ENCODE results near the gene NT5DC2. TPM values are rescaled to one million over a fixed set of nuclear protein-coding genes. Genes with fewer than 3 reads are reported as not detected.

The NT5DC2 gene
- polyA plus RNA-seq, 4 donors, result 4.9 to 46.9 (median 23.8) TPM

- Histone ChIP-seq H3K9me3 (ENCODE audit: control insufficient read depth in 2 of 2, insufficient read depth in 1 of 2, low read depth in 1 of 2, low read length in 1 of 2) (no peaks in the 10 kb centered on the region), H3K27me3 (ENCODE audit: control insufficient read depth in 3 of 3, insufficient read depth in 3 of 3, low read length in 3 of 3) (no peaks in the 10 kb centered on the region), H3K36me3 (ENCODE audit: control insufficient read depth in 3 of 3, insufficient read depth in 2 of 3, low read depth in 1 of 3, low read length in 3 of 3) (peaks cover 12 to 96% (median 30%) of the 10 kb centered on the region in 3 donors), H3K4me3 (ENCODE audit: low read depth in 1 of 3, low read length in 3 of 3) (no peak overlapping the region), H3K27ac (ENCODE audit: low read depth in 1 of 3, low read length in 2 of 3) (no peak overlapping the region), H3K4me1 (ENCODE audit: control insufficient read depth in 3 of 3, insufficient read depth in 2 of 3, low read depth in 1 of 3, low read length in 2 of 3) (no peaks in the 10 kb centered on the region)
- WGBS, 3 donors, result 86 to 95% (median 94%) methylated on average over 14 to 16 of the region's 16 CpGs
- DNase-seq (no peak), FAIRE-seq (no peak)
Observed at GRCh38 chr3:52479877-52480575, 53.6 kb downstream of the NT5DC2 start.

DNA sequence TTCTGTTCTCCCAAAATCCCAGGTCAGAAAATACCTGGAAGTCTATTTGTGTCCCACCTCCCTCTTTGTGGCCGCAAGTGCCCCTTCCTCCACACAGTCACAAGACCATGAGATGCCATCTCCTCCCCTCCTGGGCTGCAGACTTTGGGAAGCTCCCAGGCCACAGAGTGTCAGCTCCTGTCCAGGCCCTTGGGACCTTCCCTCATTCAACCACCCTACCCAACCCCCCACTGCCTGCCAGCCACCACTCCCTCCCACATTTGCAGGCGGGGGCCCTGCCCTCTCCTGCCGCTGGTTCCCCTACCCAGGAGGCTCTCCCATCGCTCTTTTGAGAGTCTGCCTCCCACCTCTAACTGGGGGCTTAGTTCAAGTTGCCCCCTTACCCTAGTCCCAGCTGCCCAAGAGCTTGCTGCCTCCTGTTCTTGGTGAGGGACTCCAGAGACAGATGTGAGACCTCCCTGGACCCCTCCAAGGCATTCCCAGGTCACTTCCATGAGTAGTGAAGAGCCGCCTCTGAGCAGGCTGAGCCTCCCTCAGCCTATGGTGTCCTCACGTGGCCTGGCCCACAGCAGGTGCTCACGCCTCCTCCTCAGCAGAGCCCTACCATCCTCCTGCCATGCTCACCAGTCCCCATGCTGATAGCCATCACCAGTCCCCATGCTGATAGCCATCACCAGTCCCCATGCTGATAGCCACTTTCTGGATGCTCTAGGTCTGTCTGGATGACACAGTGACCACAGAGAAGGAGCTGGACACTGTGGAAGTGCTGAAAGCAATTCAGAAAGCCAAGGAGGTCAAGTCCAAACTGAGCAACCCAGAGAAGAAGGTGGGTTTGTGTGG, 54.4 kb downstream of the NT5DC2 start:
- FAIRE-seq (no peak), DNase-seq (no peak)
- peaks cover 12 to 91% (median 30%) of the 10 kb centered on the region in 3 donors for H3K36me3 ChIP-seq (ENCODE audit: control insufficient read depth in 3 of 3, insufficient read depth in 2 of 3, low read depth in 1 of 3, low read length in 3 of 3)
- no peaks in the 10 kb centered on the region for H3K4me1 ChIP-seq (ENCODE audit: control insufficient read depth in 3 of 3, insufficient read depth in 2 of 3, low read depth in 1 of 3, low read length in 2 of 3)
- WGBS, 3 donors, result 94 to 97% (median 94%) methylated on average over 7 of the region's 7 CpGs
- no peak overlapping the region for H3K27ac ChIP-seq (ENCODE audit: low read depth in 1 of 3, low read length in 2 of 3)
- H3K27me3 ChIP-seq (ENCODE audit: control insufficient read depth in 3 of 3, insufficient read depth in 3 of 3, low read length in 3 of 3), result no peaks in the 10 kb centered on the region
- H3K9me3 ChIP-seq (ENCODE audit: control insufficient read depth in 2 of 2, insufficient read depth in 1 of 2, low read depth in 1 of 2, low read length in 1 of 2), result no peaks in the 10 kb centered on the region
- no peak overlapping the region for H3K4me3 ChIP-seq (ENCODE audit: low read depth in 1 of 3, low read length in 3 of 3)

DNA sequence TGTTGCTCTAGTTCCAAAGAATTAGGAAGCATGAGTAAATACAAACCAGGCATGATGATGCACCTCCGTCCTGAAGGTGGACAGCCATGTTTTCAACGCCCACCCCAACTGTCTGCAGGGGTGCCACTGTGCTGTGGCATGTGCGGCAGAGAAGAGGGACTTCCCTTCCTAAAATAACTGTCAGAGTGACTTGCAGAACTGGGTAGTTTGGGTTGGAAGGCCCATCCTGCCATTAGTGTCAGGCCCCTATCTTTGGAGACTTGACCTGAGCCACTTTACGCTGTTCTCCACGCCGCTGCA, 55.9 kb downstream of the NT5DC2 start:
- Histone ChIP-seq H3K4me3 (ENCODE audit: low read depth in 1 of 3, low read length in 3 of 3) (no peak overlapping the region), H3K9me3 (ENCODE audit: control insufficient read depth in 2 of 2, insufficient read depth in 1 of 2, low read depth in 1 of 2, low read length in 1 of 2) (no peaks in the 10 kb centered on the region), H3K27ac (ENCODE audit: low read depth in 1 of 3, low read length in 2 of 3) (no peak overlapping the region), H3K27me3 (ENCODE audit: control insufficient read depth in 3 of 3, insufficient read depth in 3 of 3, low read length in 3 of 3) (no peaks in the 10 kb centered on the region), H3K36me3 (ENCODE audit: control insufficient read depth in 3 of 3, insufficient read depth in 2 of 3, low read depth in 1 of 3, low read length in 3 of 3) (peaks cover 19 to 93% (median 37%) of the 10 kb centered on the region in 3 donors), H3K4me1 (ENCODE audit: control insufficient read depth in 3 of 3, insufficient read depth in 2 of 3, low read depth in 1 of 3, low read length in 2 of 3) (no peaks in the 10 kb centered on the region)
- DNase-seq (no peak), FAIRE-seq (no peak)
- WGBS, 3 donors, result 94 to 99% (median 96%) methylated on average over 6 of the region's 6 CpGs

DNA sequence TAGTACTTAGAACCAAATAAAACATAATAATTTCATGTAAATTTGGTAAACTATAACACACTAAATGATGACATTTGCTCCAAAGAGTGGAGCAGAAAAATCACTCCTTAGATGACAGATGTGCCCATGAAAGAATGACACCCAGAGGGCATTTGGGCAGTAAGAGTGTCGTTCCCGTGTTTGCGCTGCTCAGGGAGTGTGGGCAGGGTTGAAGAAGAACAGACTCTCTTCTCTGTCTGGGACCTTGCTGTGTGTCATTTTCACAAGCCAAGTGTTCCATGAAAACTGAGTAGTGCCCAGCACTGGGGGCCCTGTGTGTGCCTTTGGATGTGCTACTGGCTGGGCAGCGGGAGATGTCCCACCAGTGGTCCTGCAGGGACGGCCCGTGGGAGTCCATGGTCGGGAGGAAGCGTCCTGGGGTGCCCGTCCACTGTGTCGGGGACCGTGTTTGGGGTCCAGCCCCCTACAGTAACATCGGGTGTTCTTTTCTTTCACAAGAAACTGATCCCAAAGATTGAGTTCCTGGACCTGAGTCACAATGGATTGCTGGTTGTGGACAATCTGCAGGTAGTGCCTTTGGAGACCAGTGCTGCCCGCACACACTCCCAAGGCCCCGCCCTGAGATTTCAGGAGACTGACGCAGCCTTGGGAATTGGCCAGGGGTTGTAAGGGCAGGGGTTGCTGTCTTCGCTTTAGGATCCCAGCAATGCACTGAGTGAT, 56.4 kb downstream of the NT5DC2 start:
- Histone ChIP-seq H3K27ac (ENCODE audit: low read depth in 1 of 3, low read length in 2 of 3) (no peak overlapping the region), H3K27me3 (ENCODE audit: control insufficient read depth in 3 of 3, insufficient read depth in 3 of 3, low read length in 3 of 3) (no peaks in the 10 kb centered on the region), H3K36me3 (ENCODE audit: control insufficient read depth in 3 of 3, insufficient read depth in 2 of 3, low read depth in 1 of 3, low read length in 3 of 3) (peaks cover 19 to 93% (median 40%) of the 10 kb centered on the region in 3 donors), H3K9me3 (ENCODE audit: control insufficient read depth in 2 of 2, insufficient read depth in 1 of 2, low read depth in 1 of 2, low read length in 1 of 2) (no peaks in the 10 kb centered on the region), H3K4me1 (ENCODE audit: control insufficient read depth in 3 of 3, insufficient read depth in 2 of 3, low read depth in 1 of 3, low read length in 2 of 3) (no peaks in the 10 kb centered on the region), H3K4me3 (ENCODE audit: low read depth in 1 of 3, low read length in 3 of 3) (no peak overlapping the region)
- DNase-seq, result no peak
- no peak for FAIRE-seq
- WGBS, 3 donors, result 94% methylated on average over 16 of the region's 16 CpGs

Other genes with a start within 250 kb of the NT5DC2 start
- gene GLYCTK, start 246.0 kb downstream of the NT5DC2 start, polyA plus RNA-seq, result 100 to 1,000 TPM in 3 of 4 donors, 10 to 100 TPM in 1; 97.5 to 184 (median 163) TPM
- gene DNAH1, start 217.5 kb downstream of the NT5DC2 start, polyA plus RNA-seq, result 10 to 100 TPM in 1 of 4 donors, 1 to 10 TPM in 3; 4.3 to 22.6 (median 7.5) TPM
- 10 to 100 TPM; 54.8 to 59.4 (median 58.0) TPM for gene BAP1, start 123.8 kb downstream of the NT5DC2 start, polyA plus RNA-seq
- 10 to 100 TPM in 1 of 4 donors, 1 to 10 TPM in 3; 6.8 to 11.6 (median 8.8) TPM for gene PHF7, start 123.2 kb downstream of the NT5DC2 start, polyA plus RNA-seq
- 10 to 100 TPM in 1 of 4 donors, 1 to 10 TPM in 2, under 1 TPM in 1; 0.67 to 30.4 (median 1.7) TPM for gene SEMA3G, start 88.8 kb downstream of the NT5DC2 start, polyA plus RNA-seq
- gene TNNC1, start 79.8 kb downstream of the NT5DC2 start, polyA plus RNA-seq, result 100 to 1,000 TPM in 1 of 4 donors, 1 to 10 TPM in 2, under 1 TPM in 1; 0.79 to 110 (median 5.9) TPM
- gene NISCH, start 78.3 kb downstream of the NT5DC2 start, polyA plus RNA-seq, result 10 to 100 TPM; 25.9 to 78.1 (median 27.9) TPM
- 10 to 100 TPM in 2 of 4 donors, 1 to 10 TPM in 2; 2.0 to 72.1 (median 24.4) TPM for gene STAB1, start 38.5 kb downstream of the NT5DC2 start, polyA plus RNA-seq
- 10 to 100 TPM in 3 of 4 donors, 1 to 10 TPM in 1; 8.9 to 38.9 (median 20.3) TPM for gene UQCC5, start 2.7 kb upstream of the NT5DC2 start, polyA plus RNA-seq
- gene PBRM1, start 152.1 kb upstream of the NT5DC2 start, polyA plus RNA-seq, result 10 to 100 TPM in 2 of 4 donors, 1 to 10 TPM in 2; 6.7 to 36.2 (median 12.3) TPM
- gene GNL3, start 152.2 kb upstream of the NT5DC2 start, polyA plus RNA-seq, result 10 to 100 TPM; 25.3 to 84.2 (median 55.3) TPM
- gene GLT8D1, start 171.9 kb upstream of the NT5DC2 start, polyA plus RNA-seq, result 10 to 100 TPM; 13.0 to 47.6 (median 26.3) TPM
- gene SPCS1, start 172.2 kb upstream of the NT5DC2 start, polyA plus RNA-seq, result 100 to 1,000 TPM in 3 of 4 donors, 10 to 100 TPM in 1; 90.6 to 215 (median 153) TPM
- 10 to 100 TPM in 1 of 4 donors, 1 to 10 TPM in 3; 3.0 to 18.5 (median 7.0) TPM for gene NEK4, start 237.1 kb upstream of the NT5DC2 start, polyA plus RNA-seq
- under 1 TPM in 2 of 4 donors, not detected in 2; 0.13 to 0.58 TPM for gene ITIH1, start 243.7 kb upstream of the NT5DC2 start, polyA plus RNA-seq